Measurements from ENCODE around the gene NTSR1. TPM values are rescaled to one million over a fixed set of nuclear protein-coding genes. Genes with fewer than 3 reads are reported as not detected.
A peak's percentile ranks its signal among the peaks of the same experiment; 100 is the strongest.

The NTSR1 gene
- polyA plus RNA-seq, 1 donor: 0.10 TPM

- DNase-seq: no peak
Observed at GRCh38 chr20:62694868-62695267, 13.8 kb upstream of the NTSR1 start.

GRCh38 chr20:62695448-62696414 lies 12.9 kb upstream of the NTSR1 start:
- no peak for DNase-seq

GRCh38 chr20:62696434-62696957 lies 12.1 kb upstream of the NTSR1 start:
- DNase-seq: no peak

GRCh38 chr20:62696989-62697388 lies 11.6 kb upstream of the NTSR1 start:
- DNase-seq: no peak

GRCh38 chr20:62697468-62697912 lies 11.1 kb upstream of the NTSR1 start:
- DNase-seq: no peak

GRCh38 chr20:62698231-62698630 lies 10.4 kb upstream of the NTSR1 start:
- DNase-seq: no peak

- DNase-seq: no peak
Observed at GRCh38 chr20:62699296-62699695, 9.3 kb upstream of the NTSR1 start.

- no peak for DNase-seq
Observed at GRCh38 chr20:62699741-62700140, 8.9 kb upstream of the NTSR1 start.

- DNase-seq: no peak
Observed at GRCh38 chr20:62700261-62700930, 8.2 kb upstream of the NTSR1 start.

- DNase-seq: no peak
Observed at GRCh38 chr20:62701161-62702012, 7.2 kb upstream of the NTSR1 start.

GRCh38 chr20:62702013-62702300 lies 6.7 kb upstream of the NTSR1 start:
- DNase-seq: no peak

GRCh38 chr20:62702895-62703852 lies 5.5 kb upstream of the NTSR1 start:
- no peak for DNase-seq

- DNase-seq: no peak
Observed at GRCh38 chr20:62703853-62704228, 4.8 kb upstream of the NTSR1 start.

GRCh38 chr20:62704341-62704948 lies 4.2 kb upstream of the NTSR1 start:
- DNase-seq: peak; percentile 86

- no peak for DNase-seq
Observed at GRCh38 chr20:62705627-62706026, 3.0 kb upstream of the NTSR1 start.

- no peak for DNase-seq
Observed at GRCh38 chr20:62706344-62706743, 2.3 kb upstream of the NTSR1 start.

- no peak for DNase-seq
Observed at GRCh38 chr20:62706857-62707256, 1.8 kb upstream of the NTSR1 start.

GRCh38 chr20:62707276-62707920 lies 1.2 kb upstream of the NTSR1 start:
- DNase-seq: no peak

- DNase-seq: no peak
Observed at GRCh38 chr20:62707921-62708521, 615 bp upstream of the NTSR1 start.

GRCh38 chr20:62709537-62709905 lies 885 bp downstream of the NTSR1 start:
- no peak for DNase-seq
